T-helper 17 cell (primary cell): ENCODE data around the gene BHMT2. TPM values are rescaled to one million over a fixed set of nuclear protein-coding genes. Genes with fewer than 3 reads are reported as not detected.

ENCODE experiments used
- total RNA-seq, 4 donors: library from RNA in 2 of 4; stranded (reverse) in 2 of 4; gene quantifications; one replicate each; pipeline ENCODE4 v1.2.3 and lab custom pipeline; 2022 to 2026

Gene BHMT2
- total RNA-seq, 2 donors from 2014 or later = not detected

Other genes with a start within 250 kb of the BHMT2 start
- gene ARSB, start 84.5 kb upstream of the BHMT2 start, total RNA-seq = 1 to 10 TPM; 8.3 to 8.6 TPM
- 1 to 10 TPM; 1.0 to 2.2 TPM for gene DMGDH, start 93 bp upstream of the BHMT2 start, total RNA-seq
- not detected for gene BHMT, start 42.0 kb downstream of the BHMT2 start, total RNA-seq
- 10 to 100 TPM; 60.5 to 74.3 TPM for gene JMY, start 166.4 kb downstream of the BHMT2 start, total RNA-seq